Fibroblast of peridontal ligament (primary cell): Measurements from ENCODE around the gene RABIF.
"Not testable (repeated sequence)": the region's sequence is repeated elsewhere in the genome, so short reads cannot be mapped to it uniquely, and the experiment has no call there.

Source experiments
- DNase-seq: peaks from one replicate; pipeline ENCODE4 v3.0.0-alpha.2; 2010; ENCODE audit errors: extremely low read depth

The RABIF gene

GRCh38 chr1:202888531-202889360 is at the start of gene RABIF:
RABIF (minus strand) TSS chr1:202889149; CDS start chr1:202889098, 51 bp downstream.
- peak; percentile 90 for DNase-seq

GRCh38 chr1:202938287-202938925 is 49.5 kb upstream of the RABIF start:
- no peak for DNase-seq

GRCh38 chr1:202936409-202936808 is 47.5 kb upstream of the RABIF start:
- DNase-seq: not testable (repeated sequence)

- no peak for DNase-seq
Measured at GRCh38 chr1:202935844-202936243, 46.9 kb upstream of the RABIF start.

- no peak for DNase-seq
Measured at GRCh38 chr1:202934755-202935154, 45.8 kb upstream of the RABIF start.

GRCh38 chr1:202932476-202932875 is 43.5 kb upstream of the RABIF start:
- DNase-seq: no peak

- DNase-seq: peak; percentile 94
Measured at GRCh38 chr1:202926581-202927491, 37.9 kb upstream of the RABIF start, which contains the start of gene KLHL12. KLHL12 (minus strand) TSS chr1:202927234; CDS start chr1:202925162, 2,072 bp downstream.

- DNase-seq: no peak
Measured at GRCh38 chr1:202923533-202923932, 34.6 kb upstream of the RABIF start.

GRCh38 chr1:202919615-202920014 is 30.7 kb upstream of the RABIF start:
- no peak for DNase-seq

GRCh38 chr1:202915146-202915545 is 26.2 kb upstream of the RABIF start:
- no peak for DNase-seq

- DNase-seq: not testable (repeated sequence)
Measured at GRCh38 chr1:202912476-202912875, 23.5 kb upstream of the RABIF start.

GRCh38 chr1:202909494-202909893 is 20.5 kb upstream of the RABIF start:
- no peak for DNase-seq

- DNase-seq: no peak
Measured at GRCh38 chr1:202908998-202909397, 20.0 kb upstream of the RABIF start.

- no peak for DNase-seq
Measured at GRCh38 chr1:202905331-202905730, 16.4 kb upstream of the RABIF start.

GRCh38 chr1:202903808-202904207 is 14.9 kb upstream of the RABIF start:
- DNase-seq: not testable (repeated sequence)

GRCh38 chr1:202901555-202901954 is 12.6 kb upstream of the RABIF start:
- no peak for DNase-seq

GRCh38 chr1:202892501-202892900 is 3.6 kb upstream of the RABIF start:
- no peak for DNase-seq

GRCh38 chr1:202890392-202890791 is 1.4 kb upstream of the RABIF start:
- DNase-seq: no peak

- peak; percentile 32 for DNase-seq
Measured at GRCh38 chr1:202888221-202888530, 773 bp downstream of the RABIF start.

- no peak for DNase-seq
Measured at GRCh38 chr1:202880961-202881460, 7.9 kb downstream of the RABIF start.

GRCh38 chr1:202880062-202880461 is 8.9 kb downstream of the RABIF start:
- DNase-seq: no peak

GRCh38 chr1:202879128-202879527 is 9.8 kb downstream of the RABIF start:
- DNase-seq: no peak
